Measurements from ENCODE around the gene CDH16.
"Not testable (repeated sequence)": the region's sequence is repeated elsewhere in the genome, so short reads cannot be mapped to it uniquely, and the experiment has no call there.

CDH16 gene

GRCh38 chr16:66958857-66959703 lies 40.4 kb upstream of the CDH16 start:
- TF ChIP-seq, protein P1, sequence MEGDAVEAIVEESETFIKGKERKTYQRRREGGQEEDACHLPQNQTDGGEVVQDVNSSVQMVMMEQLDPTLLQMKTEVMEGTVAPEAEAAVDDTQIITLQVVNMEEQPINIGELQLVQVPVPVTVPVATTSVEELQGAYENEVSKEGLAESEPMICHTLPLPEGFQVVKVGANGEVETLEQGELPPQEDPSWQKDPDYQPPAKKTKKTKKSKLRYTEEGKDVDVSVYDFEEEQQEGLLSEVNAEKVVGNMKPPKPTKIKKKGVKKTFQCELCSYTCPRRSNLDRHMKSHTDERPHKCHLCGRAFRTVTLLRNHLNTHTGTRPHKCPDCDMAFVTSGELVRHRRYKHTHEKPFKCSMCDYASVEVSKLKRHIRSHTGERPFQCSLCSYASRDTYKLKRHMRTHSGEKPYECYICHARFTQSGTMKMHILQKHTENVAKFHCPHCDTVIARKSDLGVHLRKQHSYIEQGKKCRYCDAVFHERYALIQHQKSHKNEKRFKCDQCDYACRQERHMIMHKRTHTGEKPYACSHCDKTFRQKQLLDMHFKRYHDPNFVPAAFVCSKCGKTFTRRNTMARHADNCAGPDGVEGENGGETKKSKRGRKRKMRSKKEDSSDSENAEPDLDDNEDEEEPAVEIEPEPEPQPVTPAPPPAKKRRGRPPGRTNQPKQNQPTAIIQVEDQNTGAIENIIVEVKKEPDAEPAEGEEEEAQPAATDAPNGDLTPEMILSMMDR (IDR thresholded peaks at IDR 0.05; ENCODE audit: extremely low read depth, missing control alignments) = no peak
- no peak for DNase-seq (ENCODE audit: low spot score)

GRCh38 chr16:66956154-66956457 lies 37.4 kb upstream of the CDH16 start:
- DNase-seq (ENCODE audit: low spot score) = not testable (repeated sequence)

GRCh38 chr16:66955363-66956153 lies 36.9 kb upstream of the CDH16 start:
- not testable (repeated sequence) for DNase-seq (ENCODE audit: low spot score)

GRCh38 chr16:66954097-66954659 lies 35.5 kb upstream of the CDH16 start:
- peak; percentile 79 for DNase-seq (ENCODE audit: low spot score)

DNA sequence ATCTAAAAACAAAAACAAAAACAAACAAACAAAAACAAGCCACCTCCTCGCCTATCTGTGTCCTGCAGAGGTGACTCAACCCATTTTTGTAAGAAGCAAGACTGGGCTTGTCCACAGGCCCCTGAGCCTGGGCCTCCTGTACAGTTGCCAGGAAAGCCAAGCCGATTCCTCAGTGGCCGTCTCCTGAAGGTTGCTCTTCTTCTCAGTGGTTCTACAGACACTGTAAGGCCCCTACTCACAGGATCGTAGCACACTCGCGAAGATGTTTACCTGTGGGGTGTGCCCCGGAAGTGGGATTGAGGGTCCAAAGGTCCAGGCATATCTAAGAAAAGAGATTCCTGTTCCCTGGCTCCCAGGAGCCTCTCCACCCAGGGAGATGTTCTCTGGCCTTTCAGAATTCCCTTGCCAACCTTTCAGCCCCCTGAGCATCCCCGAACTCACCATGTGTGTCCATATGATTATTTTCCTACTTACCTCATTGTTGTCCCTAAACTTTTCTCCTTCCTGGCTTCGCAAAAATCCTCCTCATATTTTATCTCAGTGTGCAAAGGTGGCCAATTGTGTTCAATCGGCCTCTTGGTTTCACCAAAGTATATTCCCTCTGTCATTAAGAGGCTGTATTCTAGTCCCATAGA lies 34.9 kb upstream of the CDH16 start:
- DNase-seq (ENCODE audit: low spot score) = no peak
- TF ChIP-seq, protein P1 (IDR thresholded peaks at IDR 0.05; ENCODE audit: extremely low read depth, missing control alignments) = no peak

More at GRCh38 chr16:66954097-66954659, 35.5 kb upstream of the CDH16 start:
- TF ChIP-seq, protein P1 (IDR thresholded peaks at IDR 0.05; ENCODE audit: extremely low read depth, missing control alignments) = peak; percentile 67

DNA sequence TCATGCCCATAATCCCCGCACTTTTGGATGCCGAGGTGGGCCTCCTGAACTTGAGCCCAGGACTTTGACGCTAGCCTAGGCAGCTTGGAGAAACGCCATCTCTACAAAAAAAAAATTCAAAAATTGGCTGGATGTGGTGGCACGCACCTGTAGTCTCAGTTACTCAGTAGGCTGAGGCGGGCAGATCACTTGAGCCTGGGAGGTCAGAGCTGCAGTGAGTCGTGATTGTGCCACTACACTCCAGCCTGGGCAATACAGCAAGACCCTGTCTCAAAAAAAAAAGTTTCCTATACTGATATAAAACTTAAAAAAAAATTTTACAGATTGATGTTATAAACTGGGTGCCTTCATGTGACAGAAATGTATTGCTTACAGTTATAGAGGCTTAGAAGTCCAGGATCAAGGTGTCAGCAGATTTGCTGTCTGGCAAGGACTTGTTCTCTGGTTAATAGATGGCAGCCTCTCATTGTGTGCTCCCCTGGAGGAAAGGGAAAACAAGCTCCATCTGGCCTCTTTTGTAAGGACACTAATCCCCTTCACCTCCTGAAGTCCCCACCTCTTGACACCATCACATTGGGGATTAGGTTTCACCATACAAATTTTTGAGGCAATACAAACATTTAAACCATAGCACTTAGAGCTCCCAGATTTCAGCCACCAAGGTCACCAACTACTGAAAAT lies 33.9 kb upstream of the CDH16 start:
- TF ChIP-seq, protein P1 (IDR thresholded peaks at IDR 0.05; ENCODE audit: extremely low read depth, missing control alignments) = no peak
- DNase-seq (ENCODE audit: low spot score) = no peak

DNA sequence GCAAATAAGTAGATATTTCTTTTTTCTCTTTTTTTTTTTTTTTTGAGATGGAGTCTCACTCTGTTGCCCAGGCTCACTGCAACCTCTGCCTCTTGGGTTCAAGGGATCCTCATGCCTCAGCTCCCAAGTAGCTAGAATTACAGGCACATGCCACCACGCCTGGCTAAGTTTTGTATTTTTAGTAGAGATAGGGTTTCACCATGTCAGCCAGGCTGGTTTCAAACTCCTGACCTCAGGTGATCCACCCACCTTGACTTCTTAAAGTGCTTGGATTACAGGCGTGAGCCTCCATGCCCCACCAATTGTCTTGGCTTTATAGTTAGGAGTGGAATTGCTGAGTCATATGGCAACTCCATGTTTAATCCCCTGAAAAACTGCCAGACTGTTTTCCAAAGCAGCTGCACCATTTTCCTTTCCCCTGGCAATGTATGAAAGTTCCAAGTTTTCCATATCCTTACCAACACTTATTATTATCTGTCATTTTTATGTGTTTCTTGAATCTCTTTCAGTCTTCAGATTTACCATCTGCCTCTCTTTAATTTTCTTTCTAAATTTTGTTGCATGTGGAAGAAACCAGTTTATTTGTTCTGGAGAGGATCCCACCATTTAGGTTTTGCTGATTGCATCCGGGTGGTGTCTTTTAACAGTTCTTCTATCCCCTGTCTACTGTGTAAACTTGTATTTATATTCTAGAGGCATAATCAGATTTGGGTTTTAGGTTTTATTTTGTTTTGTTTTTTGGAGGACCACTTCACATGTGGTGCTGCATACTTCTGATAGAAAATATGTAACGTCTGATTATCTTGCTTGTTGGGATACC lies 32.5 kb upstream of the CDH16 start:
- DNase-seq (ENCODE audit: low spot score) = no peak
- TF ChIP-seq, protein P1 (IDR thresholded peaks at IDR 0.05; ENCODE audit: extremely low read depth, missing control alignments) = no peak
